Activated naive CD4-positive, alpha-beta T cell treated with anti-CD3 and anti-CD28 coated beads for 36 hours (primary cell): ENCODE results near the gene TTN. TPM values are rescaled to one million over a fixed set of nuclear protein-coding genes. Genes with fewer than 3 reads are reported as not detected.
"Not testable (repeated sequence)": the region's sequence is repeated elsewhere in the genome, so short reads cannot be mapped to it uniquely, and the experiment has no call there.

Source experiments
- CTCF ChIA-PET: fragments of 350-600 bp; sonication (Branson Sonifier 250); formaldehyde crosslinking; loops from one replicate; lab custom pipeline; 2021; ENCODE audit warnings: antibody characterized with exemption; lab: Charles Lee
- DNase-seq: peaks from one replicate; pipeline ENCODE4 v3.0.0-alpha.2; 2020
- H3K27ac Mint-ChIP-seq: one replicate; pipeline ENCODE4 v1.8.0; 2021; ENCODE audit warnings: mild to moderate bottlenecking, mixed read lengths
- H3K27me3 Mint-ChIP-seq: one replicate; pipeline ENCODE4 v1.8.0; 2021; ENCODE audit warnings: low read depth, mixed read lengths
- H3K36me3 Mint-ChIP-seq: one replicate; pipeline ENCODE4 v1.8.0; 2021; ENCODE audit warnings: low read depth, mixed read lengths
- H3K4me1 Mint-ChIP-seq: one replicate; pipeline ENCODE4 v1.8.0; 2021; ENCODE audit warnings: low read depth, mixed read lengths
- H3K4me3 Mint-ChIP-seq: one replicate; pipeline ENCODE4 v1.8.0; 2021; ENCODE audit warnings: mild to moderate bottlenecking, moderate library complexity, mixed read lengths
- H3K9me3 Mint-ChIP-seq: one replicate; pipeline ENCODE4 v1.8.0; 2021; ENCODE audit warnings: mixed read lengths
- intact Hi-C: fragments of 100-400 bp; cut with micrococcal nuclease; formaldehyde crosslinking; loops from one replicate; pipeline ENCODE4 v1.15.1; 2023
- total RNA-seq, 2 experiments: library from RNA; stranded (reverse); gene quantifications; one replicate each; pipeline ENCODE4 v1.2.3, GENCODE V29; 2021

TTN gene
- total RNA-seq, 2 experiments from 2014 or later: 0.91 TPM

GRCh38 chr2:178553047-178553446 is 254.2 kb downstream of the TTN start:
- Mint-ChIP-seq H3K36me3 (peaks cover 77% of the 10 kb centered on the region), H3K4me1 (peaks cover 5% of the 10 kb centered on the region), H3K27ac (no peak overlapping the region), H3K4me3 (no peak overlapping the region), H3K27me3 (no peaks in the 10 kb centered on the region), H3K9me3 (peaks cover 2% of the 10 kb centered on the region)
- no peak for DNase-seq
- CTCF ChIA-PET: interaction anchor here (0.6 kb wide), 1 partner anchor 61 kb away, joined by 4 read pairs; no protein-coding TSS in a partner anchor
- intact Hi-C loops: no loop called here

DNA sequence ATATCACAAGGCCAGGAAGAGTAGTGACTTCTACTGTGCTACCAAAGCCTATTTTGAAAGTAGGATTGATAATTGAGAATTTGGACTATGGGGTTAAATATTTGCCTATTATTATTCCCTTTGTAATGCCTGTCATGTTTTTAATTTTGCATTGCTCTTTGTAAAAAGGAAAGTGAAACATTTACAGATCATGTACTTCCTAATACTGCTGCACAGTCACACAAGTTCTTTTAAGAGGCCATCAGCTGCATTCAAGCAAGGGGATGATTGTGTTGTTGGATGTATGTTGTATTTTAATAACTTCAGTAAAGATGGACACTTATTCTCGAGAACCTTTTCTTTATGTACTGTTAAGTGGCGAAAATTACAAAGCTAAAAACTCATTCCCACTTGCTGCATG is 256.9 kb downstream of the TTN start:
- intact Hi-C loops: no loop called here
- Mint-ChIP-seq H3K9me3 (peaks cover 2% of the 10 kb centered on the region), H3K27me3 (no peaks in the 10 kb centered on the region), H3K4me1 (no peaks in the 10 kb centered on the region), H3K36me3 (peaks cover 76% of the 10 kb centered on the region), H3K27ac (no peak overlapping the region), H3K4me3 (no peak overlapping the region)
- no peak for DNase-seq
- CTCF ChIA-PET: no interaction called here

DNA sequence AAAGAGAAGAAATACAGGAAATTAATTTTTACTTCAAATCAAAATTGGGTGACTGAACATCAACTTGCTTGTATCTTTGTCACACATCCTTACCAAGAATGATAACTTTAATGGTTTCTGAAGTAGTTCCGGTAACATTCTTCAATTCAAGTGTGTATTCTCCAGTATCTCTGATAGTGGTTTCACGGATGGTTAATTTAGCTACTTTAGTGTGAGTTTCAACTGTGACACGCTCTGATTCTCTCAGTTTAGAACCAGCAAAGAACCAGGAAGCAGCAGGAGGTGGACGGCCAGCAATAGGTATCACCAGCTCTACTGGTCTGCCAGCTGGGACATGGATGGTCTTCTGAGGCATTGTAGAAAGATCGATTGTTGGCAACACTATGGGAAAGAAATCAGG is 264.7 kb downstream of the TTN start:
- CTCF ChIA-PET: no interaction called here
- intact Hi-C loops: no loop called here
- Mint-ChIP-seq H3K27me3 (no peaks in the 10 kb centered on the region), H3K36me3 (peaks cover 59% of the 10 kb centered on the region), H3K4me1 (no peaks in the 10 kb centered on the region), H3K4me3 (no peak overlapping the region), H3K27ac (no peak overlapping the region), H3K9me3 (no peaks in the 10 kb centered on the region)
- no peak for DNase-seq

DNA sequence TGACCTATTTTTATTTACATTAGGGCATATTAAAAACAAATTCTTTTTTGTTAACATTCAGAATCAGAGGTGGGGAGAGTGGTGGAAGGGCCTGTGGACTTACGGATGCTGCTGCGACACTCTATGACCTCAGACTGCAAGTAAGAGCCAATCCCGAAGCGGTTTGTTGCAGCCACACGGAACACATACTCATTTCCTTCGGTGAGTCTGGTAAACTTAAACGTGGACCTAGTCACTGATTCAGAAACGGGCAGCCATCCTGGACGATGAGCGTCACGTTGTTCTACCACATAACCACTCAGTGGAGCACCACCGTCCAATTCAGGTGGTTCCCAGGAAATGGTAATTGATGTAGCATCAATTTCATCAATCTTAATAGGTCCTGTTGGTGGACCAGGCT is 265.1 kb downstream of the TTN start:
- H3K4me3 Mint-ChIP-seq: no peak overlapping the region

GRCh38 chr2:178536037-178536436 is 271.2 kb downstream of the TTN start:
- intact Hi-C loops: no loop called here
- no peak overlapping the region for H3K4me3 Mint-ChIP-seq
- CTCF ChIA-PET: no interaction called here
- no peaks in the 10 kb centered on the region for H3K27me3 Mint-ChIP-seq
- no peak overlapping the region for H3K27ac Mint-ChIP-seq
- peaks cover 6% of the 10 kb centered on the region for H3K4me1 Mint-ChIP-seq
- DNase-seq: no peak
- H3K36me3 Mint-ChIP-seq: peaks cover 63% of the 10 kb centered on the region
- H3K9me3 Mint-ChIP-seq: no peaks in the 10 kb centered on the region

More for the DNA sequence above, 265.1 kb downstream of the TTN start:
- H3K9me3 Mint-ChIP-seq: no peaks in the 10 kb centered on the region
- CTCF ChIA-PET: no interaction called here
- no peaks in the 10 kb centered on the region for H3K27me3 Mint-ChIP-seq
- intact Hi-C loops: no loop called here
- no peaks in the 10 kb centered on the region for H3K4me1 Mint-ChIP-seq
- no peak overlapping the region for H3K27ac Mint-ChIP-seq
- H3K36me3 Mint-ChIP-seq: peaks cover 58% of the 10 kb centered on the region
- DNase-seq: no peak

DNA sequence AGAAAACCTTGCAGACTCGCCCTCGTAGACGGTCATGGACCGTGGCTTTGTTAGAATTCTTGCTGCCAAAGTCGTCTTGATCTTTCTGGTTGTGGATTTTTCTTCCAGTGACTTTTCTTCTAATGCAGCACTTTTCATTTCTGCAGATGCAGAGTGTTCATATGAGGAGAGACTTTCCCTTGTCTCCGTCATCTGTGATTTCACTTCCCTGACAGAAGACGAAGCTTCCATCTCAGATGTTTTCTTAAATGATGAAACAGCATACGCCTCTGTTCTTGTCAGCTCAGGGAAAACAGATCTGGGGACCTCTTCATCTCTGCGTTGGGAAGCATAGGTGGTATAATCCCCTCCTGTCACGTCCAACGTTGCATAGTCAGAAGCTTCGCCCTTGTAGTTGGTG is 276.1 kb downstream of the TTN start:
- CTCF ChIA-PET: no interaction called here
- Mint-ChIP-seq H3K36me3 (peaks cover 62% of the 10 kb centered on the region), H3K4me1 (peaks cover 41% of the 10 kb centered on the region), H3K27me3 (no peaks in the 10 kb centered on the region), H3K27ac (peak overlapping the region; percentile 15), H3K4me3 (no peak overlapping the region), H3K9me3 (no peaks in the 10 kb centered on the region)
- intact Hi-C loops: loop anchor here (2.0 kb wide), 1 partner anchor 52 kb away; the partner anchor contains the start of gene FKBP7
- DNase-seq: no peak

DNA sequence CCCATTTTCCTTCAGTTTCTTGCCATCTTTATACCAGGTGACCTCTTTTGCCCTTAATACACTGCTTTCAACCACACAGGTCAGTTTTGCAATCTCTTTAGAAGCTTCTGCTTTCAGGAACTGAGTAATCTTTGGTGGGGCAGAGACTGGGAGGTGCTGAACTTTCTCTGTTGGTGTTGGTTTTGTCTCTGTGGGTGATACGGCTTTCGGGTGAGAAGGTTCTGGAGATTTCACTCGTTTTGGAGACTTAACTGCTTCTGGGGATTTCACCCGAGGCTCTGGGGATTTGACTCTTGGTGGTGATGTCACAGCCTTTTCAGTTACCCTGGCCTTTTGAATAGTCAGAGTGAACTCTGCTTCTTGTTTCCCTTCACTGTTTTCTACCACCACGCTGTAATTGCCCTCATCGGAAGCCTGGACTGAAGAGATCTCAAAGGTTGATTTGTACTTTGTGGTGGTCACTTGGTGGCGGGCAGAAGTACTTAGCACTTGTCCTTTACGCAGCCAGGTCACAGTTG is 276.5 kb downstream of the TTN start:
- peaks cover 46% of the 10 kb centered on the region for H3K4me1 Mint-ChIP-seq
- CTCF ChIA-PET: interaction anchor here (0.7 kb wide), 1 partner anchor 56 kb away, joined by 3 read pairs; no protein-coding TSS in a partner anchor
- no peaks in the 10 kb centered on the region for H3K27me3 Mint-ChIP-seq
- H3K27ac Mint-ChIP-seq: peak overlapping the region; percentile 15
- intact Hi-C loops: loop anchor here (1.0 to 2.0 kb wide), 4 partner anchors 9 to 79 kb away; partner anchors contain the start of genes FKBP7, PJVK and PRKRA
- H3K36me3 Mint-ChIP-seq: peaks cover 65% of the 10 kb centered on the region
- H3K4me3 Mint-ChIP-seq: no peak overlapping the region
- H3K9me3 Mint-ChIP-seq: no peaks in the 10 kb centered on the region
- peak; percentile 66 for DNase-seq

DNA sequence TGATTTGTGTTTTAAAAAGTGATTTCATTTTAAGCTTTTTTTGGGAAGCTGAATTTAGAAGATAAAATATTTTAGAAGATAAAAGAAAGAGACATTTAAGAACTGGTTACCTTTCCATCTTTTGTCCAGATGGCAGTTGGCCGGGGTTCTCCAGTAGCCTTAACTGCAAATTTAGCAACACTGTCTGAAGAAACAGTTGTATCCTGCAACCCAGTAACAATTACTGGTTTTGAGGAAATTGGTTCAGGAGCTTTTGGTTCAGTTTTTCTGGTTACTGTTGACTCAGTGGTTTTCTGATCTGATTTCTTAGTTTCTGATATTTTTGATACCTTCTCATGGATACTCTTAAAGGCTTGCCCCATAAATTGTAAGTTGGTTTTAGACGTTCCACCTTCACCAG is 277.1 kb downstream of the TTN start:
- Mint-ChIP-seq H3K27ac (peak overlapping the region; percentile 9), H3K27me3 (no peaks in the 10 kb centered on the region), H3K36me3 (peaks cover 62% of the 10 kb centered on the region), H3K4me3 (no peak overlapping the region), H3K4me1 (peaks cover 49% of the 10 kb centered on the region), H3K9me3 (no peaks in the 10 kb centered on the region)
- DNase-seq: no peak
- CTCF ChIA-PET: interaction anchor here (0.7 kb wide), 1 partner anchor 57 kb away, joined by 3 read pairs; no protein-coding TSS in a partner anchor
- intact Hi-C loops: loop anchor here (1.0 to 2.0 kb wide), 4 partner anchors 9 to 79 kb away; partner anchors contain the start of genes FKBP7, PJVK and PRKRA

- H3K27me3 Mint-ChIP-seq: no peaks in the 10 kb centered on the region
- H3K9me3 Mint-ChIP-seq: peaks cover 3% of the 10 kb centered on the region
- no peak overlapping the region for H3K27ac Mint-ChIP-seq
- H3K4me3 Mint-ChIP-seq: no peak overlapping the region
- peaks cover 53% of the 10 kb centered on the region for H3K4me1 Mint-ChIP-seq
- no peak for DNase-seq
- peaks cover 54% of the 10 kb centered on the region for H3K36me3 Mint-ChIP-seq
- CTCF ChIA-PET: no interaction called here
- intact Hi-C loops: loop anchor here (10.0 kb wide), 1 partner anchor 1476 kb away; the partner anchor contains the start of gene CWC22
Measured at GRCh38 chr2:178529194-178529593, 278.0 kb downstream of the TTN start.

- H3K36me3 Mint-ChIP-seq: peaks cover 48% of the 10 kb centered on the region
- H3K27me3 Mint-ChIP-seq: no peaks in the 10 kb centered on the region
- no peak overlapping the region for H3K4me3 Mint-ChIP-seq
- H3K4me1 Mint-ChIP-seq: peaks cover 55% of the 10 kb centered on the region
- DNase-seq: no peak
- no peak overlapping the region for H3K27ac Mint-ChIP-seq
- CTCF ChIA-PET: no interaction called here
- peaks cover 3% of the 10 kb centered on the region for H3K9me3 Mint-ChIP-seq
- intact Hi-C loops: loop anchor here (10.0 kb wide), 1 partner anchor 1476 kb away; the partner anchor contains the start of gene CWC22
Measured at GRCh38 chr2:178528647-178529046, 278.6 kb downstream of the TTN start.

DNA sequence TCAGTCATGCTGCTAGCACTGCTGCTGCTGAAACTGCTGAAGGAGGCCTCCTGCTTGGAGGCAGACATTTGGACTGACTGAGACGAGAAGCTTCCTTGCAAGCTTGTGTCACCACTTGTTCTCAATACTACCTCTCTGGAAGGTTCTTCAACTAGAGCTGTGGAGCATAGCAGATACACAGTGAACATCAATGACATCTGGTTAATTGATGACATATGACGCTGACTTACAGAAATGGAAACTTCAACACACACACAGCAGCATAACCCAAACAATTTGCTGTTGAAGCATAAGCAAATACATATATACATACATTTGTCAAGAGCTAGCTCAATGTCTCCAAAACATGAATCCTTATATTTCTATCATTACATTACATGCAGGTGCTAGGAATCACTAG is 279.6 kb downstream of the TTN start:
- Mint-ChIP-seq H3K4me1 (peaks cover 58% of the 10 kb centered on the region), H3K27me3 (no peaks in the 10 kb centered on the region), H3K9me3 (peaks cover 4% of the 10 kb centered on the region), H3K4me3 (no peak overlapping the region), H3K27ac (no peak overlapping the region), H3K36me3 (peaks cover 38% of the 10 kb centered on the region)
- CTCF ChIA-PET: no interaction called here
- intact Hi-C loops: loop anchor here (10.0 kb wide), 1 partner anchor 1477 kb away; the partner anchor contains the start of gene CWC22
- no peak for DNase-seq

GRCh38 chr2:178526256-178526655 is 281.0 kb downstream of the TTN start:
- DNase-seq: no peak
- H3K27ac Mint-ChIP-seq: no peak overlapping the region
- intact Hi-C loops: loop anchor here (10.0 kb wide), 1 partner anchor 1479 kb away; the partner anchor contains the start of gene CWC22
- no peak overlapping the region for H3K4me3 Mint-ChIP-seq
- H3K36me3 Mint-ChIP-seq: peaks cover 30% of the 10 kb centered on the region
- no peaks in the 10 kb centered on the region for H3K27me3 Mint-ChIP-seq
- peaks cover 64% of the 10 kb centered on the region for H3K4me1 Mint-ChIP-seq
- H3K9me3 Mint-ChIP-seq: peaks cover 8% of the 10 kb centered on the region
- CTCF ChIA-PET: no interaction called here

DNA sequence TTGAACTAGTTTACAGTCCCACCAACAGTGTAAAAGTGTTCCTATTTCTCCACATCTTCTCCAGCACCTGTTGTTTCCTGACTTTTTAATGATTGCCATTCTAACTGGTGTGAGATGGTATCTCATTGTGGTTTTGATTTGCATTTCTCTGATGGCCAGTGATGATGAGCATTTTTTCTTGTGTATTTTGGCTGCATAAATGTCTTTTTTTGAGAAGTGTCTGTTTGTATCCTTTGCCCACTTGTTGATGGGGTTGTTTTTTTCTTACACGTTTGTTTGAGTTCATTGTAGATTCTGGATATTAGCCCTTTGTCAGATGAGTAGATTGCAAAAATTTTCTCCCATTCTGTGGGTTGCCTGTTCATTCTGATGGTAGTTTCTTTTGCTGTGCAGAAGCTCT is 281.8 kb downstream of the TTN start:
- CTCF ChIA-PET, H3K9me3 Mint-ChIP-seq, DNase-seq, H3K4me3 Mint-ChIP-seq, H3K27me3 Mint-ChIP-seq, H3K27ac Mint-ChIP-seq: not testable (repeated sequence)
- H3K4me1 Mint-ChIP-seq: peaks cover 59% of the 10 kb centered on the region
- H3K36me3 Mint-ChIP-seq: peaks cover 22% of the 10 kb centered on the region
- intact Hi-C loops: loop anchor here (10.0 kb wide), 1 partner anchor 1479 kb away; the partner anchor contains the start of gene CWC22
